H1 (cell line): ENCODE results near the gene RAI14. TPM values are rescaled to one million over a fixed set of nuclear protein-coding genes. Genes with fewer than 3 reads are reported as not detected.

ENCODE experiments used
- CTCF ChIA-PET: fragments of 300-600 bp; sonication (Branson Sonifier 250); formaldehyde crosslinking; loops from one replicate; lab custom pipeline; 2021; ENCODE audit not compliant: partially characterized antibody; lab: Charles Lee
- POLR2A ChIA-PET: fragments of 300-600 bp; sonication (Branson Sonifier 250); formaldehyde crosslinking; loops from one replicate; lab custom pipeline; 2021; ENCODE audit warnings: inconsistent platforms; ENCODE audit not compliant: partially characterized antibody; lab: Charles Lee
- DNase-seq, 2 experiments: peaks; one replicate each; pipeline versions ENCODE4 v3.0.0 to v3.0.0-alpha.2; 2010 to 2022; ENCODE audit warnings: low spot score in 2 of 2, low read depth in 1 of 2, mixed read lengths in 1 of 2
- FAIRE-seq: peaks from 2 replicates; lab custom pipeline; 2011; peaks lifted over from hg19 to GRCh38; lab: Jason Lieb, UNC
- H2AFZ ChIP-seq: 2 replicates; pipeline ENCODE4 v1.8.1; 2012; ENCODE audit warnings: low read length, inconsistent platforms
- H2AK5ac ChIP-seq: 2 replicates; pipeline ENCODE4 v1.6.1; 2013; ENCODE audit warnings: low read depth, low read length
- H2BK120ac ChIP-seq: replicated peaks from 2 replicates; pipeline ENCODE3; 2013; ENCODE audit warnings: low read depth, low read length, inconsistent platforms
- H2BK12ac ChIP-seq: 2 replicates; pipeline ENCODE4 v1.6.1; 2013; ENCODE audit warnings: low read depth, low read length
- H2BK15ac ChIP-seq: 2 replicates; pipeline ENCODE4 v1.6.1; 2013; ENCODE audit warnings: low read length
- H2BK20ac ChIP-seq: 2 replicates; pipeline ENCODE4 v1.6.1; 2013; ENCODE audit warnings: low read length
- H2BK5ac ChIP-seq: 2 replicates; pipeline ENCODE4 v1.6.1; 2013; ENCODE audit warnings: low read depth, low read length
- H3K14ac ChIP-seq: 2 replicates; pipeline ENCODE4 v1.6.1; 2013; ENCODE audit warnings: inconsistent platforms; ENCODE audit not compliant: insufficient read length
- H3K18ac ChIP-seq: 2 replicates; pipeline ENCODE4 v1.6.1; 2013; ENCODE audit warnings: low read length; ENCODE audit errors: extremely low read depth
- H3K23ac ChIP-seq: 2 replicates; pipeline ENCODE4 v1.6.1; 2013; ENCODE audit warnings: inconsistent platforms; ENCODE audit not compliant: insufficient read length
- H3K23me2 ChIP-seq: 2 replicates; pipeline ENCODE4 v1.6.1; 2013; ENCODE audit warnings: low read depth, low read length
- H3K27ac ChIP-seq: 2 replicates; pipeline ENCODE4 v1.6.1; 2011; ENCODE audit warnings: low read depth, low read length, inconsistent platforms
- H3K27me3 ChIP-seq, 4 experiments: replicated peaks in 1 of 4; 1 replicate in 1 of 4; 2 replicates in 3 of 4; pipeline versions ENCODE4 v1.6.1 to v1.8.1; 2011 to 2013; ENCODE audit warnings: low read length in 3 of 4, mild to moderate bottlenecking in 3 of 4, inconsistent platforms in 2 of 4, mixed read lengths in 2 of 4, moderate library complexity in 1 of 4; ENCODE audit not compliant: control insufficient read depth in 3 of 4, insufficient read depth in 3 of 4; ENCODE audit errors: extremely low read depth in 1 of 4
- H3K36me3 ChIP-seq, 4 experiments: 2 replicates each; pipeline versions ENCODE4 v1.6.1 to v1.8.1; 2011 to 2013; ENCODE audit warnings: mild to moderate bottlenecking in 4 of 4, low read length in 3 of 4, moderate library complexity in 2 of 4, control low read depth in 1 of 4, inconsistent platforms in 1 of 4; ENCODE audit not compliant: insufficient read depth in 4 of 4, control insufficient read depth in 2 of 4
- H3K4ac ChIP-seq: replicated peaks from 2 replicates; pipeline ENCODE3; 2013; ENCODE audit warnings: low read length, low read depth, mixed read lengths, inconsistent platforms; ENCODE audit not compliant: insufficient read length
- H3K4me1 ChIP-seq, 4 experiments: replicated peaks in 1 of 4; 1 replicate in 1 of 4; 2 replicates in 3 of 4; pipeline versions ENCODE4 v1.6.1 to v1.8.1; 2011 to 2013; ENCODE audit warnings: low read length in 3 of 4, inconsistent platforms in 2 of 4, mixed read lengths in 1 of 4; ENCODE audit not compliant: insufficient read depth in 4 of 4, control insufficient read depth in 3 of 4
- H3K4me2 ChIP-seq, 2 experiments: 2 replicates each; pipeline versions ENCODE4 v1.6.1 to v1.8.1; 2011 to 2013; ENCODE audit warnings: low read depth in 2 of 2, low read length in 2 of 2, control low read depth in 1 of 2, inconsistent platforms in 1 of 2, mild to moderate bottlenecking in 1 of 2; ENCODE audit not compliant: insufficient read depth in 1 of 2
- H3K4me3 ChIP-seq, 4 experiments: fragments of 200-600, 300-600 bp in 1 of 4; sonication (generic), shearing (Covaris generic), sonication (Bioruptor Twin) in 1 of 4; 2 replicates each; pipeline versions ENCODE4 v1.5.1 to v1.8.1; 2011 to 2016; ENCODE audit warnings: low read length in 4 of 4, low read depth in 3 of 4, control low read depth in 2 of 4, inconsistent platforms in 2 of 4, mild to moderate bottlenecking in 2 of 4, mixed read lengths in 1 of 4, moderate library complexity in 1 of 4; ENCODE audit not compliant: insufficient read depth in 2 of 4; ENCODE audit errors: extremely low read depth in 1 of 4
- H3K56ac ChIP-seq: replicated peaks from 2 replicates; pipeline ENCODE3; 2013; ENCODE audit warnings: low read depth, mild to moderate bottlenecking, mixed read lengths, low read length, inconsistent platforms; ENCODE audit not compliant: insufficient read length
- H3K79me1 ChIP-seq: 2 replicates; pipeline ENCODE4 v1.6.1; 2013; ENCODE audit warnings: low read depth, low read length, control low read depth
- H3K79me2 ChIP-seq, 2 experiments: 2 replicates each; pipeline versions ENCODE4 v1.6.1 to v1.8.1; 2012 to 2013; ENCODE audit warnings: low read length in 2 of 2, mild to moderate bottlenecking in 2 of 2, inconsistent platforms in 1 of 2; ENCODE audit not compliant: insufficient read depth in 2 of 2, control insufficient read depth in 1 of 2
- H3K9ac ChIP-seq, 4 experiments: replicated peaks in 1 of 4; 1 replicate in 1 of 4; 2 replicates in 3 of 4; pipeline versions ENCODE4 v1.6.1 to v1.8.1; 2011 to 2013; ENCODE audit warnings: low read depth in 3 of 4, low read length in 3 of 4, control low read depth in 2 of 4, mild to moderate bottlenecking in 2 of 4, moderate library complexity in 2 of 4, inconsistent platforms in 1 of 4; ENCODE audit errors: extremely low read depth in 1 of 4
- H3K9me3 ChIP-seq, 2 experiments: 2 replicates each; pipeline versions ENCODE4 v1.6.1 to v1.8.1; 2012 to 2013; ENCODE audit warnings: mild to moderate bottlenecking in 2 of 2, moderate library complexity in 2 of 2, control low read depth in 1 of 2, inconsistent platforms in 1 of 2, low read depth in 1 of 2, low read length in 1 of 2, mixed read lengths in 1 of 2; ENCODE audit not compliant: insufficient read depth in 2 of 2
- H4K20me1 ChIP-seq, 2 experiments: replicated peaks in 1 of 2; 2 replicates each; pipeline versions ENCODE3 to v1.8.1; 2011 to 2013; ENCODE audit warnings: inconsistent platforms in 2 of 2, low read length in 2 of 2, mild to moderate bottlenecking in 1 of 2; ENCODE audit not compliant: insufficient read depth in 2 of 2, control insufficient read depth in 1 of 2
- H4K5ac ChIP-seq: 2 replicates; pipeline ENCODE4 v1.6.1; 2013; ENCODE audit warnings: low read length, low read depth, mixed read lengths, inconsistent platforms; ENCODE audit not compliant: insufficient read length
- H4K8ac ChIP-seq: 2 replicates; pipeline ENCODE4 v1.8.0; 2013; ENCODE audit warnings: mild to moderate bottlenecking, moderate library complexity, low read length, inconsistent platforms; ENCODE audit not compliant: insufficient read depth; ENCODE audit errors: extremely low read depth
- H4K91ac ChIP-seq: replicated peaks from 2 replicates; pipeline ENCODE3; 2013; ENCODE audit warnings: low read length, mixed read lengths, inconsistent platforms; ENCODE audit not compliant: insufficient read length
- BACH1 ChIP-seq: IDR thresholded peaks from 2 replicates; pipeline ENCODE4 v1.6.1; 2012; ENCODE audit warnings: low read length, improper control_type of control experiment
- CHD2 ChIP-seq: IDR thresholded peaks from 2 replicates; pipeline ENCODE4 v1.6.1; 2012; ENCODE audit warnings: low read length, improper control_type of control experiment
- CREB1 ChIP-seq: IDR thresholded peaks from 2 replicates; pipeline ENCODE4 v1.6.1; 2012; ENCODE audit warnings: inconsistent platforms
- EP300 ChIP-seq, 2 experiments: IDR thresholded peaks; 1 replicate in 1 of 2; 2 replicates in 1 of 2; pipeline ENCODE4 v1.6.1; 2011 to 2012; ENCODE audit warnings: low read depth in 2 of 2, low read length in 2 of 2, mild to moderate bottlenecking in 2 of 2, borderline replicate concordance in 1 of 2, inconsistent platforms in 1 of 2, moderate library complexity in 1 of 2
- JUN ChIP-seq: IDR thresholded peaks from 2 replicates; pipeline ENCODE4 v1.6.1; 2011; ENCODE audit warnings: low read depth, mild to moderate bottlenecking, improper control_type of control experiment, low read length
- KDM1A ChIP-seq: fragments of 200-600, 300-600 bp; sonication (generic); IDR thresholded peaks from 2 replicates; pipeline ENCODE4 v1.7.1; 2016; ENCODE audit warnings: mild to moderate bottlenecking, low read length, borderline replicate concordance
- KDM4A ChIP-seq: IDR thresholded peaks from one replicate; pipeline ENCODE4 v1.7.1; 2012; ENCODE audit warnings: low read depth, mild to moderate bottlenecking, moderate library complexity, low read length, inconsistent platforms; ENCODE audit not compliant: severe bottlenecking
- MAFK ChIP-seq: IDR thresholded peaks from 2 replicates; pipeline ENCODE4 v1.6.1; 2012; ENCODE audit warnings: low read depth, mild to moderate bottlenecking, improper control_type of control experiment, low read length
- PHF8 ChIP-seq: fragments of 200-600 bp; sonication (generic); conservative IDR thresholded peaks from 2 replicates; pipeline ENCODE4 v1.7.1; 2012; ENCODE audit warnings: low read depth, mild to moderate bottlenecking, inconsistent platforms, low read length, moderate library complexity
- SAP30 ChIP-seq: fragments of 300-600 bp; sonication (generic); IDR thresholded peaks from 2 replicates; pipeline ENCODE4 v1.7.1; 2012; ENCODE audit warnings: low read length, moderate library complexity, mild to moderate bottlenecking, inconsistent platforms; ENCODE audit not compliant: insufficient read depth, insufficient replicate concordance
- SIX5 ChIP-seq: IDR thresholded peaks from 2 replicates; pipeline ENCODE4 v1.6.1; 2011; ENCODE audit warnings: mild to moderate bottlenecking, low read depth, low read length
- TAF7 ChIP-seq: optimal IDR thresholded peaks from 2 replicates; pipeline ENCODE3; 2011; ENCODE audit warnings: low read depth, mild to moderate bottlenecking, inconsistent platforms, low read length, moderate library complexity, borderline replicate concordance
- TBP ChIP-seq: IDR thresholded peaks from 2 replicates; pipeline ENCODE4 v1.6.1; 2011; ENCODE audit warnings: low read depth, low read length, improper control_type of control experiment
- WGBS, 2 experiments: shearing (Covaris generic) in 1 of 2; methylation state at CpG; one replicate each; pipeline versions ENCODE4 v1.1.6 to v1.1.7; 2013 to 2015; ENCODE audit warnings: low lambda C conversion rate in 2 of 2, mixed read lengths in 2 of 2, inconsistent platforms in 1 of 2, low coverage in 1 of 2, missing lambda C conversion rate in 1 of 2; ENCODE audit not compliant: insufficient replicate concordance in 2 of 2, insufficient coverage in 1 of 2, insufficient read length in 1 of 2; ENCODE audit errors: extremely low coverage in 1 of 2, missing lambda C conversion rate in 1 of 2; 5-methylcytosine and 5-hydroxymethylcytosine counted together
- polyA plus RNA-seq, 7 experiments: library from polyadenylated mRNA; depleted of rRNA in 3 of 7; stranded (reverse) in 5 of 7; unstranded in 2 of 7; fragments of >200 nt in 5 of 7; fragments of 200-250 nt in 2 of 7; gene quantifications; 1 replicate in 5 of 7; 2 replicates in 1 of 7; 4 replicates in 1 of 7; pipeline versions ENCODE4 v1.2.1 to v1.2.3, GENCODE V29; 2011 to 2013; ENCODE audit warnings: missing spikeins in 2 of 7, mixed read lengths in 2 of 7
- total RNA-seq: library from RNA; stranded (reverse); fragmentation: NEBNext Ultra II Directional; extraction: Animal tissue kit (Norgen Biotek cat#: 25700); gene quantifications from 2 replicates; pipeline ENCODE4 v1.2.1, GENCODE V29; 2021

Gene RAI14
- total and polyA plus RNA-seq, 2 of the 8 experiments (the other 6 are each of a cell fraction or from before 2014, with no cell fraction given) = 48.4 to 210 TPM

- 91% methylated on average over 11 of the region's 11 CpGs; no CpG with 5 or more reads in 1 of the 2 experiments for WGBS, 2 experiments
- no peak for FAIRE-seq
- H3K79me2 ChIP-seq = peaks cover 6 to 93% of the 10 kb centered on the region in 2 experiments; a peak in 3 of 4 replicates
- H3K79me1 ChIP-seq = peaks cover 18% of the 10 kb centered on the region
- peaks cover 0 to 5% (median 0%) of the 10 kb centered on the region in 4 experiments; a peak in 2 of 8 replicates for H3K36me3 ChIP-seq
- DNase-seq = no peak
- H3K14ac ChIP-seq = no peak overlapping the region
- H3K4me2 ChIP-seq = no peak overlapping the region
- CTCF ChIA-PET = interaction anchor here (0.8 kb wide), 2 partner anchors 66 to 217 kb away, joined by 3 read pairs; no protein-coding TSS in a partner anchor
- no peak overlapping the region for H3K56ac ChIP-seq
- TF ChIP-seq BACH1 (no peak), PHF8 (no peak), CREB1 (no peak), EP300 (IDR thresholded peaks at IDR 0.05; ENCODE audit: borderline replicate concordance in 1 of 2, low read depth in 2 of 2, low read length in 2 of 2) (no peak), TBP (no peak), KDM4A (no peak), JUN (no peak), KDM1A (no peak), MAFK (no peak), SIX5 (no peak), CHD2 (no peak), TAF7 (no peak), SAP30 (no peak)
- TF ChIP-seq, all 59 proteins: peak for 0
- Histone ChIP-seq H3K9ac (no peak overlapping the region), H2BK20ac (no peak overlapping the region), H3K4me1 (peaks cover 0 to 16% (median 2%) of the 10 kb centered on the region in 4 experiments; a peak in 3 of 7 replicates), H3K4ac (no peak overlapping the region), H3K18ac (no peak overlapping the region), H3K27me3 (no peaks in the 10 kb centered on the region), H2BK12ac (no peak overlapping the region), H3K23ac (no peak overlapping the region), H2BK5ac (no peak overlapping the region), H4K8ac (no peak overlapping the region), H4K91ac (no peak overlapping the region), H4K5ac (no peak overlapping the region), H2BK120ac (no peak overlapping the region), H3K4me3 (no peak overlapping the region), H2AFZ (no peak overlapping the region), H3K27ac (no peak overlapping the region), H4K20me1 (peaks cover 6 to 10% of the 10 kb centered on the region in 2 experiments), H2AK5ac (no peak overlapping the region), H2BK15ac (no peak overlapping the region), H3K23me2 (no peaks in the 10 kb centered on the region), H3K9me3 (no peaks in the 10 kb centered on the region)
- POLR2A ChIA-PET = no interaction called here
Observed at GRCh38 chr5:34742061-34742460, 85.9 kb downstream of the RAI14 start.
